Liver (tissue), 9 donors: Measurements from ENCODE around the gene FOXF2. TPM values are rescaled to one million over a fixed set of nuclear protein-coding genes. Genes with fewer than 3 reads are reported as not detected.

ENCODE experiments used
- DNase-seq: peaks from one replicate; pipeline ENCODE4 v3.0.0-alpha.2; 2017; ENCODE audit warnings: low spot score
- H3K27ac ChIP-seq, 2 donors: one replicate each; pipeline ENCODE4 v1.7.0; 2013; ENCODE audit warnings: inconsistent platforms in 2 of 2, low read length in 2 of 2, control low read depth in 1 of 2, low read depth in 1 of 2, mild to moderate bottlenecking in 1 of 2
- H3K27me3 ChIP-seq, 4 donors: one replicate each; pipeline versions ENCODE4 v1.6.1 to v1.7.0; 2013; ENCODE audit warnings: low read length in 3 of 4, inconsistent platforms in 1 of 4, mild to moderate bottlenecking in 1 of 4, moderate library complexity in 1 of 4; ENCODE audit not compliant: control insufficient read depth in 4 of 4, insufficient read depth in 4 of 4
- H3K36me3 ChIP-seq, 4 donors: one replicate each; pipeline versions ENCODE4 v1.6.1 to v1.7.0; 2013; ENCODE audit warnings: low read length in 3 of 4, mild to moderate bottlenecking in 3 of 4, low read depth in 1 of 4, moderate library complexity in 1 of 4; ENCODE audit not compliant: control insufficient read depth in 4 of 4, insufficient read depth in 3 of 4
- H3K4me1 ChIP-seq, 4 donors: one replicate each; pipeline versions ENCODE4 v1.6.1 to v1.7.0; 2013; ENCODE audit warnings: low read length in 3 of 4, mild to moderate bottlenecking in 3 of 4, moderate library complexity in 1 of 4; ENCODE audit not compliant: control insufficient read depth in 4 of 4, insufficient read depth in 4 of 4
- H3K4me3 ChIP-seq, 3 donors: one replicate each; pipeline versions ENCODE4 v1.6.1 to v1.7.0; 2013; ENCODE audit warnings: low read length in 3 of 3, control low read depth in 1 of 3, low read depth in 1 of 3, mild to moderate bottlenecking in 1 of 3
- H3K9ac ChIP-seq, 2 donors: one replicate each; pipeline ENCODE4 v1.7.0; 2013; ENCODE audit warnings: low read length in 2 of 2, mild to moderate bottlenecking in 2 of 2, moderate library complexity in 2 of 2, control low read depth in 1 of 2, low read depth in 1 of 2
- H3K9me3 ChIP-seq, 4 donors: one replicate each; pipeline versions ENCODE4 v1.6.1 to v1.7.0; 2013; ENCODE audit warnings: low read length in 3 of 4; ENCODE audit not compliant: control insufficient read depth in 4 of 4
- ATF3 ChIP-seq: IDR thresholded peaks from 2 replicates; pipeline ENCODE4 v1.6.1; 2016; ENCODE audit warnings: antibody characterized with exemption
- CTCF ChIP-seq: fragments of 150-350 bp; IDR thresholded peaks from 2 replicates; pipeline ENCODE4 v1.5.1; 2017; ENCODE audit warnings: improper control_type of control experiment, low read depth, low read length; ENCODE audit not compliant: missing input control
- EGR1 ChIP-seq, 2 donors: IDR thresholded peaks; 2 replicates each; pipeline ENCODE4 v1.6.1; 2016 to 2018; ENCODE audit warnings: antibody characterized with exemption in 2 of 2, low read depth in 2 of 2
- FOXA1 ChIP-seq: IDR thresholded peaks from 2 replicates; pipeline ENCODE4 v1.6.1; 2016; ENCODE audit warnings: antibody characterized with exemption
- FOXA2 ChIP-seq: IDR thresholded peaks from 2 replicates; pipeline ENCODE4 v1.6.1; 2016; ENCODE audit warnings: antibody characterized with exemption
- GABPA ChIP-seq, 2 donors: IDR thresholded peaks in 1 of 2; conservative IDR thresholded peaks in 1 of 2; 2 replicates each; pipeline ENCODE4 v1.6.1; 2016; ENCODE audit warnings: antibody characterized with exemption in 2 of 2, mild to moderate bottlenecking in 1 of 2, moderate library complexity in 1 of 2
- HNF4A ChIP-seq, 2 donors: conservative IDR thresholded peaks; 2 replicates each; pipeline ENCODE4 v1.6.1; 2016; ENCODE audit warnings: antibody characterized with exemption in 2 of 2, mild to moderate bottlenecking in 2 of 2
- HNF4G ChIP-seq: IDR thresholded peaks from 2 replicates; pipeline ENCODE4 v1.6.1; 2016; ENCODE audit warnings: antibody characterized with exemption
- JUND ChIP-seq, 2 donors: IDR thresholded peaks; 2 replicates each; pipeline ENCODE4 v1.6.1; 2016; ENCODE audit warnings: antibody characterized with exemption in 2 of 2
- MAX ChIP-seq: IDR thresholded peaks from 2 replicates; pipeline ENCODE4 v1.6.1; 2016; ENCODE audit warnings: antibody characterized with exemption
- NR2F2 ChIP-seq: IDR thresholded peaks from 2 replicates; pipeline ENCODE4 v1.6.1; 2016; ENCODE audit warnings: antibody characterized with exemption
- RAD21 ChIP-seq, 2 donors: IDR thresholded peaks; 2 replicates each; pipeline ENCODE4 v1.6.1; 2016; ENCODE audit warnings: antibody characterized with exemption in 2 of 2, mild to moderate bottlenecking in 2 of 2
- REST ChIP-seq: IDR thresholded peaks from 2 replicates; pipeline ENCODE4 v1.6.1; 2016; ENCODE audit warnings: antibody characterized with exemption, mild to moderate bottlenecking
- RXRA ChIP-seq, 2 donors: IDR thresholded peaks; 2 replicates each; pipeline ENCODE4 v1.6.1; 2017 to 2018; ENCODE audit warnings: antibody characterized with exemption in 2 of 2, mild to moderate bottlenecking in 1 of 2
- SP1 ChIP-seq: IDR thresholded peaks from 2 replicates; pipeline ENCODE4 v1.6.1; 2018; ENCODE audit warnings: antibody characterized with exemption, mild to moderate bottlenecking
- TAF1 ChIP-seq: conservative IDR thresholded peaks from 2 replicates; pipeline ENCODE4 v1.6.1; 2016; ENCODE audit warnings: antibody characterized with exemption, mild to moderate bottlenecking
- YY1 ChIP-seq: IDR thresholded peaks from 2 replicates; pipeline ENCODE4 v1.6.1; 2016; ENCODE audit warnings: antibody characterized with exemption, mild to moderate bottlenecking
- ZBTB33 ChIP-seq: IDR thresholded peaks from 2 replicates; pipeline ENCODE4 v1.6.1; 2016; ENCODE audit warnings: antibody characterized with exemption
- WGBS: extraction: QIAGEN DNeasy Blood & Tissue Kit; methylation state at CpG from one replicate; pipeline ENCODE4 v1.1.7; 2013; 5-methylcytosine and 5-hydroxymethylcytosine counted together
- polyA plus RNA-seq, 2 donors: library from polyadenylated mRNA; stranded (reverse) in 1 of 2; unstranded in 1 of 2; fragments of 200-250 nt in 1 of 2; fragments of >200 nt in 1 of 2; fragmentation: Nextera tagmentation in 1 of 2; extraction: Ambion mirVana in 1 of 2; gene quantifications; one replicate each; pipeline versions ENCODE4 v1.2.1 to v1.2.3, GENCODE V29; 2013 to 2015
- total RNA-seq, 2 donors: library from RNA; depleted of rRNA; stranded (reverse); fragments of >200 nt; gene quantifications; one replicate each; pipeline ENCODE4 v1.2.3, GENCODE V29; 2014
- donor health status: healthy.
- donor health status: healthy.
- donor health status: healthy.
- donor health status: healthy.
- donor health status: healthy.

Gene FOXF2
- total and polyA plus RNA-seq, 4 donors = 0.05 TPM; not detected in 3

GRCh38 chr6:1420382-1420781 is 31.0 kb downstream of the FOXF2 start:
- Histone ChIP-seq H3K36me3 (no peaks in the 10 kb centered on the region), H3K27me3 (peaks cover 0 to under 1% (median 0%) of the 10 kb centered on the region in 4 donors), H3K9me3 (no peaks in the 10 kb centered on the region), H3K27ac (no peak overlapping the region), H3K4me3 (no peak overlapping the region), H3K9ac (no peak overlapping the region), H3K4me1 (peaks cover 0 to 6% (median 0%) of the 10 kb centered on the region in 4 donors)
- TF ChIP-seq HNF4A (conservative IDR thresholded peaks at IDR 0.05) (no peak), JUND (IDR thresholded peaks at IDR 0.05) (no peak), YY1 (no peak), REST (no peak), FOXA2 (no peak), NR2F2 (no peak), ZBTB33 (no peak), TAF1 (no peak), CTCF (no peak), MAX (no peak), GABPA (IDR thresholded peaks at IDR 0.05 in 1 of 2, conservative IDR thresholded peaks at IDR 0.05 in 1 of 2) (no peak), HNF4G (no peak), EGR1 (IDR thresholded peaks at IDR 0.05; ENCODE audit: low read depth in 2 of 2) (no peak), ATF3 (no peak), SP1 (no peak), RXRA (IDR thresholded peaks at IDR 0.05) (no peak), RAD21 (IDR thresholded peaks at IDR 0.05) (no peak), FOXA1 (no peak)
- DNase-seq = no peak
- WGBS = 88% methylated on average over 1 of the region's 1 CpG
